RWPE2 (cell line): ENCODE results near the gene BABAM2.

Experiments
- ATAC-seq: fragments of 200-7000 bp; cut with Tn5 transposase; 3 replicates; pipeline ENCODE4 v1.9.1; 2021; ENCODE audit warnings: low read depth
- DNase-seq: peaks from one replicate; pipeline ENCODE4 v3.0.0-alpha.2; 2020; ENCODE audit warnings: low spot score
- H3K27ac ChIP-seq: fragments of 450-650 bp; 2 replicates; pipeline ENCODE4 v1.5.1; 2017; ENCODE audit warnings: mild to moderate bottlenecking; ENCODE audit not compliant: poor library complexity, severe bottlenecking
- H3K27me3 ChIP-seq: fragments of 250-450 bp; sonication (Bioruptor Pico); 2 replicates; pipeline ENCODE4 v1.5.1; 2021; ENCODE audit warnings: mild to moderate bottlenecking, moderate library complexity; ENCODE audit not compliant: insufficient read depth, poor library complexity, severe bottlenecking
- H3K36me3 ChIP-seq: fragments of 250-450 bp; sonication (Bioruptor Pico); 2 replicates; pipeline ENCODE4 v1.5.1; 2020; ENCODE audit warnings: low read depth, mild to moderate bottlenecking, moderate library complexity
- H3K4me1 ChIP-seq: fragments of 250-450 bp; sonication (Bioruptor Pico); 2 replicates; pipeline ENCODE4 v1.5.1; 2021; ENCODE audit warnings: mild to moderate bottlenecking, moderate library complexity; ENCODE audit not compliant: insufficient read depth, poor library complexity, severe bottlenecking
- H3K4me3 ChIP-seq: fragments of 250-450 bp; sonication (Bioruptor Pico); 2 replicates; pipeline ENCODE4 v1.5.1; 2021; ENCODE audit warnings: mild to moderate bottlenecking, moderate library complexity; ENCODE audit not compliant: severe bottlenecking
- H3K9me3 ChIP-seq: fragments of 250-450 bp; sonication (Bioruptor Pico); 2 replicates; pipeline ENCODE4 v1.5.1; 2021; ENCODE audit warnings: mild to moderate bottlenecking, moderate library complexity; ENCODE audit not compliant: severe bottlenecking
- TF ChIP-seq, protein P1 (sequence below): fragments of 450-650 bp; IDR thresholded peaks from one replicate; pipeline ENCODE4 v1.5.1; 2017; ENCODE audit warnings: mild to moderate bottlenecking, moderate library complexity; ENCODE audit not compliant: poor library complexity, severe bottlenecking

BABAM2 gene

DNA sequence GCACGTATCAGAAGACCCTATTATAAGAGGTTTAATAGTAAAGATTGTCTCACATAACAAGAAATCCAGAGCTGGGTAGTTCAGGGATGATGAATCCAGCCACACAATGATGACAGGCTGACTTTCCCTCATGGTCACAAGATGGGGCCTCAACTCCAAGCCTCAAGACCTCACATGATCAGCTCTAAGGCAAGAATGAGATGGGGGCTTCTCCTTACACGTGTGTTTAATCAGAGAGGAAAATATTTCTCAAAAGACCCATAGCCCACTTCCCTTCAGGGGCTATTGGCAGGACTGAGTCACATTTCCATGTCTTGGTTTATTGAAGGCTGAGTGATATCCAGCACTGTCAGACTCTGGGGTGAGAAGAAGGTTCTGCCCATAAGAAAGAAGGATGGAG lies 402.0 kb downstream of the BABAM2 start:
- Histone ChIP-seq H3K36me3 (no peaks in the 10 kb centered on the region), H3K9me3 (no peaks in the 10 kb centered on the region), H3K27me3 (no peaks in the 10 kb centered on the region), H3K27ac (no peak overlapping the region), H3K4me1 (peaks cover 28% of the 10 kb centered on the region), H3K4me3 (no peak overlapping the region)
- TF ChIP-seq, protein P1, sequence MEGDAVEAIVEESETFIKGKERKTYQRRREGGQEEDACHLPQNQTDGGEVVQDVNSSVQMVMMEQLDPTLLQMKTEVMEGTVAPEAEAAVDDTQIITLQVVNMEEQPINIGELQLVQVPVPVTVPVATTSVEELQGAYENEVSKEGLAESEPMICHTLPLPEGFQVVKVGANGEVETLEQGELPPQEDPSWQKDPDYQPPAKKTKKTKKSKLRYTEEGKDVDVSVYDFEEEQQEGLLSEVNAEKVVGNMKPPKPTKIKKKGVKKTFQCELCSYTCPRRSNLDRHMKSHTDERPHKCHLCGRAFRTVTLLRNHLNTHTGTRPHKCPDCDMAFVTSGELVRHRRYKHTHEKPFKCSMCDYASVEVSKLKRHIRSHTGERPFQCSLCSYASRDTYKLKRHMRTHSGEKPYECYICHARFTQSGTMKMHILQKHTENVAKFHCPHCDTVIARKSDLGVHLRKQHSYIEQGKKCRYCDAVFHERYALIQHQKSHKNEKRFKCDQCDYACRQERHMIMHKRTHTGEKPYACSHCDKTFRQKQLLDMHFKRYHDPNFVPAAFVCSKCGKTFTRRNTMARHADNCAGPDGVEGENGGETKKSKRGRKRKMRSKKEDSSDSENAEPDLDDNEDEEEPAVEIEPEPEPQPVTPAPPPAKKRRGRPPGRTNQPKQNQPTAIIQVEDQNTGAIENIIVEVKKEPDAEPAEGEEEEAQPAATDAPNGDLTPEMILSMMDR, result no peak
- ATAC-seq (no peak), DNase-seq (no peak)

DNA sequence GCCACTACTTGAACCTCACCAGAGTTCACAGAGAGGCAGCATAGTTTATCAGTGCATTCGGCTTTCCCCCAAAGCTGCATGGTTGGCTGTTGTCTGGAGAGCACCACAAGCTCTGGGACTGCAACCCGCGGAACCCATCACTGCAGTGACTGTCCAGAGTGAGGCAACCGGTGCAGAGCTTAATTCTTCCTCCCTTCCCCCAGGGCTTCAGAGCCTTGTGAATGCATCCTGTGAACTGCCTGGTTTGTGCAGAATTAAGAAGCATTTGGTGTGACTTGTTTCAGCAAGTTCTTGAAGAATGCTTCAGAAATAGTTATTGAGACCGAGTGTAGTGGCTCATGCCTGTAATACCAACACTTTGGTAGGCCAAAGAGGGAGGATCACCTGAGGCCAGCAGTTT lies 402.9 kb downstream of the BABAM2 start:
- Histone ChIP-seq H3K27me3 (no peaks in the 10 kb centered on the region), H3K4me1 (peaks cover 28% of the 10 kb centered on the region), H3K27ac (peak overlapping the region; percentile 28), H3K9me3 (no peaks in the 10 kb centered on the region), H3K36me3 (no peaks in the 10 kb centered on the region), H3K4me3 (no peak overlapping the region)
- no peak for DNase-seq
- TF ChIP-seq, protein P1, result no peak
- peak; percentile 40; the same call in 1 of the 3 replicates for ATAC-seq

DNA sequence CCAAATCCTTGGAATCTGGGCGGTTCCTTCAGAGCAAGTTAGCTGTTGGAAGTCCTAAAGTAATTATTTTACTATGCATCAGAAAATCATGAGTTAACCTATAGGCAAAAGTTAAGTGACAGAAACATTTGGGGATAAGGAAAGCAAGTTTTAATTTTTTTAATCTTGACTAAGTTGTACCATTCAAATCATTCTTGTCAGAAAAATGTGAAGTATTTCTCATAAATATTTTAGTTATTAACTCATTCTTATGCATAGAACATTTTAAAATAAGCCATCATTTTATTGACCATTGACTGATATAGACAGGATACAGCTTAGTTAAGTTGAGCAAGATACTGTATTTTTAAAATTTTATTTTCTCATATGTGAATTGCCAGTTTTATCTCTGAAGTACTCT lies 403.9 kb downstream of the BABAM2 start:
- H3K9me3 ChIP-seq, result no peaks in the 10 kb centered on the region
- H3K27ac ChIP-seq, result peak overlapping the region; percentile 28
- no peak for ATAC-seq
- no peaks in the 10 kb centered on the region for H3K27me3 ChIP-seq
- peaks cover 28% of the 10 kb centered on the region for H3K4me1 ChIP-seq
- DNase-seq, result no peak
- H3K36me3 ChIP-seq, result no peaks in the 10 kb centered on the region
- no peak overlapping the region for H3K4me3 ChIP-seq
- TF ChIP-seq, protein P1, result no peak

DNA sequence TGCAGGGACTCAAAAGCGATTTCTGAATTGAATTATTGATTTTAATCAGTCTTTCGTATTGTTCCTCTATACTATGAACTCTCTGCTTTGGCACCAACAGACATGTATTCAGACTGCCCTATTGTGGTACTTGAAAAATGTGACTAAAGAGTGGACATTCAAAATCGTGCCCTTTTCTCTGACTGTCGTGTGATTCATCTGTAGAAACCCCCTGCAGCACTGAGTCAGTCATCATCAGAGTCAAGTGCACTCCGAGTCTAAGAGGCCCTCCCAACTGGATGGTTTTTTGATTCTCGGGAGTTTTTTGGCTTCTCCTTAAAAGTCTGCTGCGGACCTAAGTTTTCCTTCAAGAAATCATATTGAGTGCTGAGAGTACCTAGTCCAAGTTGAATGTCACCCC lies 405.7 kb downstream of the BABAM2 start:
- peak; percentile 46; the same call in 1 of the 3 replicates for ATAC-seq
- H3K27ac ChIP-seq, result peak overlapping the region; percentile 10
- TF ChIP-seq, protein P1, result no peak

DNA sequence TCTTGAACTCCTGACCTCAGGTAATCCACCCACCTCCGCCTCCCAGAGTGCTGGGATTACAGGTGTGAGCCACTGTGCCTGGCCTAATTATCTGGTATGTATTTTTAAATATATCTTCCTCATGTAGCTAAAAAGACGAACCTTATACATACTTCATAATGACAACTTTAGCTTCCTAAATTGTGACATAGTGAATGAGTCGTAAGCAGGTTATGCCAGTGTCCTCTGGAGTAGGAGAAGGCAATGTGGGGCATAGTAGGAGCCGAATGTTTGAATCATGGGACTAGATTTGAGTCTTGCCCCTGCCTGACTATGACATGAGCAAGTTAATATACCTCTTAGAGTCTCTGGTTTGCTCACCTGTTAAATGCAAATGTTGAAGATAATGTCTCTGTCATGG lies 406.4 kb downstream of the BABAM2 start:
- ATAC-seq, result peak; percentile 76
- H3K4me1 ChIP-seq, result peaks cover 25% of the 10 kb centered on the region
- TF ChIP-seq, protein P1, result no peak
- peak overlapping the region; percentile 10 for H3K27ac ChIP-seq
- no peak overlapping the region for H3K4me3 ChIP-seq
- no peaks in the 10 kb centered on the region for H3K9me3 ChIP-seq
- H3K36me3 ChIP-seq, result no peaks in the 10 kb centered on the region
- DNase-seq, result no peak
- H3K27me3 ChIP-seq, result no peaks in the 10 kb centered on the region

More for the DNA sequence above, 405.7 kb downstream of the BABAM2 start:
- peaks cover 25% of the 10 kb centered on the region for H3K4me1 ChIP-seq
- no peaks in the 10 kb centered on the region for H3K36me3 ChIP-seq
- H3K9me3 ChIP-seq, result no peaks in the 10 kb centered on the region
- no peaks in the 10 kb centered on the region for H3K27me3 ChIP-seq
- no peak for DNase-seq
- H3K4me3 ChIP-seq, result no peak overlapping the region
